ENCODE data around the gene UNC119B.
"Not testable (repeated sequence)": the region's sequence is repeated elsewhere in the genome, so short reads cannot be mapped to it uniquely, and the experiment has no call there.

The UNC119B gene

GRCh38 chr12:120719496-120720233 lies 9.4 kb downstream of the UNC119B start:
- DNase-seq (ENCODE audit: low read depth) = no peak

GRCh38 chr12:120720234-120720986 lies 10.2 kb downstream of the UNC119B start:
- no peak for DNase-seq (ENCODE audit: low read depth)

- DNase-seq (ENCODE audit: low read depth) = no peak
These were observed 10.9 kb downstream of the UNC119B start for GRCh38 chr12:120720987-120721801.

- no peak for DNase-seq (ENCODE audit: low read depth)
These were observed 11.6 kb downstream of the UNC119B start for GRCh38 chr12:120721866-120722265.

GRCh38 chr12:120722784-120723183 lies 12.5 kb downstream of the UNC119B start:
- DNase-seq (ENCODE audit: low read depth) = no peak

GRCh38 chr12:120724720-120725119 lies 14.5 kb downstream of the UNC119B start:
- DNase-seq (ENCODE audit: low read depth) = no peak

- DNase-seq (ENCODE audit: low read depth) = no peak
These were observed 14.9 kb downstream of the UNC119B start for GRCh38 chr12:120725151-120725658.

- DNase-seq (ENCODE audit: low read depth) = peak; percentile 81
These were observed 15.6 kb downstream of the UNC119B start, which contains the start of gene ACADS for GRCh38 chr12:120725659-120726509. Gene ACADS (plus strand): TSS chr12:120725826. CDS start chr12:120725886, 60 bp downstream.

- no peak for DNase-seq (ENCODE audit: low read depth)
These were observed 16.2 kb downstream of the UNC119B start for GRCh38 chr12:120726510-120726793.

GRCh38 chr12:120726961-120727360 lies 16.7 kb downstream of the UNC119B start:
- no peak for DNase-seq (ENCODE audit: low read depth)

- DNase-seq (ENCODE audit: low read depth) = not testable (repeated sequence)
These were observed 21.9 kb downstream of the UNC119B start for GRCh38 chr12:120732198-120732597.

GRCh38 chr12:120733574-120733973 lies 23.3 kb downstream of the UNC119B start:
- DNase-seq (ENCODE audit: low read depth) = no peak

GRCh38 chr12:120734210-120734609 lies 24.0 kb downstream of the UNC119B start:
- no peak for DNase-seq (ENCODE audit: low read depth)

GRCh38 chr12:120735181-120735580 lies 24.9 kb downstream of the UNC119B start:
- no peak for DNase-seq (ENCODE audit: low read depth)

- no peak for DNase-seq (ENCODE audit: low read depth)
These were observed 26.4 kb downstream of the UNC119B start for GRCh38 chr12:120736404-120737331.

GRCh38 chr12:120737557-120738251 lies 27.4 kb downstream of the UNC119B start:
- DNase-seq (ENCODE audit: low read depth) = no peak

GRCh38 chr12:120738252-120739030 lies 28.2 kb downstream of the UNC119B start:
- DNase-seq (ENCODE audit: low read depth) = no peak

- no peak for DNase-seq (ENCODE audit: low read depth)
These were observed 28.9 kb downstream of the UNC119B start for GRCh38 chr12:120739031-120739762.
